Coronary artery (tissue), 2 donors: ENCODE data around the gene IRAK3.

Source experiments
- DNase-seq: peaks from one replicate; pipeline ENCODE4 v3.0.0-alpha.2; 2017; ENCODE audit warnings: low spot score
- H3K27ac ChIP-seq, 2 donors: fragments of 200-600 bp; sonication (generic); one replicate each; pipeline ENCODE4 v1.5.1; 2016 to 2019
- H3K4me3 ChIP-seq: fragments of 200-600 bp; sonication (generic); 2 replicates; pipeline ENCODE4 v1.5.1; 2016; ENCODE audit warnings: mild to moderate bottlenecking, moderate library complexity
- TF ChIP-seq, protein P1 (sequence below): fragments of 200-600 bp; sonication (generic); IDR thresholded peaks from one replicate; pipeline ENCODE4 v1.5.1; 2019; ENCODE audit warnings: antibody characterized with exemption

Gene IRAK3

DNA sequence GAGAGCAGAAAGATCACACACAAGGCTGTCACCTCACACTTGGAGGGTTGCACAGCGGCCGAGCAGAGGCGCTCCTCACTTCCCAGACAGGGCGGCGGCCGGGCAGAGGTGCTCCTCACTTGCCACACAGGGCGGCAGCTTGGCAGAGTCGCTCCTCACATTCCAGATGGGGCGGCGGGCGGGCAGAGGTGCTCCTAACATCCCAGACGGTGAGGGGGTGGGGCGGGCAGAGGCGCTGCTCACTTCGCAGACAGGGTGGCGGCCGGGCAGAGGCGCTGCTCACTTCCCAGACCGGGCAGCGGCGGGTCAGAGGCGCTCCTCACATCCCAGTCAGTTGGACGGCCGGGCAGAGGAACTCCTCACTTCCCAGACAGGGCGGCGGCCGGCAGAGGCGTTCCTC is 28.3 kb upstream of the IRAK3 start:
- Histone ChIP-seq H3K4me3 (no peak overlapping the region), H3K27ac (no peak overlapping the region)
- TF ChIP-seq, protein P1, sequence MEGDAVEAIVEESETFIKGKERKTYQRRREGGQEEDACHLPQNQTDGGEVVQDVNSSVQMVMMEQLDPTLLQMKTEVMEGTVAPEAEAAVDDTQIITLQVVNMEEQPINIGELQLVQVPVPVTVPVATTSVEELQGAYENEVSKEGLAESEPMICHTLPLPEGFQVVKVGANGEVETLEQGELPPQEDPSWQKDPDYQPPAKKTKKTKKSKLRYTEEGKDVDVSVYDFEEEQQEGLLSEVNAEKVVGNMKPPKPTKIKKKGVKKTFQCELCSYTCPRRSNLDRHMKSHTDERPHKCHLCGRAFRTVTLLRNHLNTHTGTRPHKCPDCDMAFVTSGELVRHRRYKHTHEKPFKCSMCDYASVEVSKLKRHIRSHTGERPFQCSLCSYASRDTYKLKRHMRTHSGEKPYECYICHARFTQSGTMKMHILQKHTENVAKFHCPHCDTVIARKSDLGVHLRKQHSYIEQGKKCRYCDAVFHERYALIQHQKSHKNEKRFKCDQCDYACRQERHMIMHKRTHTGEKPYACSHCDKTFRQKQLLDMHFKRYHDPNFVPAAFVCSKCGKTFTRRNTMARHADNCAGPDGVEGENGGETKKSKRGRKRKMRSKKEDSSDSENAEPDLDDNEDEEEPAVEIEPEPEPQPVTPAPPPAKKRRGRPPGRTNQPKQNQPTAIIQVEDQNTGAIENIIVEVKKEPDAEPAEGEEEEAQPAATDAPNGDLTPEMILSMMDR: no peak
- no peak for DNase-seq

DNA sequence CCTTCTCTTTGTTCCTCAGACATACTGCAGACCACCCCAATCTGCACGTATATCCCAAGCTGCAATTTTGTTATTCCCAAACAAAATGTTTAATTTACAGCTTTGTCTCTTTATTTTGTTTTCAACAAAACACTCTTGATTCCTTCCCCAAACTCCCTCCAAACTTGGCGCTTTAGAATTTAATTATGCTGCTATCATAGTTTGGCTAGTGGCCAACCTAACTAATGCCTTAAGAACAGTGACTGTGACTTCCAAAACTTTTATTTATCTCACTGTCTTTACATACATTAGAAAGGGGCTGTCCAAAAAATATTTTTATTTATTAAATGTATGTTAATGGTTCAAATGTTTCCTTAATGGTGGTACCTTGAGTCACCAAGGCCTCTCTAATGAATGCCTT is 26.3 kb upstream of the IRAK3 start:
- H3K27ac ChIP-seq: no peak overlapping the region

DNA sequence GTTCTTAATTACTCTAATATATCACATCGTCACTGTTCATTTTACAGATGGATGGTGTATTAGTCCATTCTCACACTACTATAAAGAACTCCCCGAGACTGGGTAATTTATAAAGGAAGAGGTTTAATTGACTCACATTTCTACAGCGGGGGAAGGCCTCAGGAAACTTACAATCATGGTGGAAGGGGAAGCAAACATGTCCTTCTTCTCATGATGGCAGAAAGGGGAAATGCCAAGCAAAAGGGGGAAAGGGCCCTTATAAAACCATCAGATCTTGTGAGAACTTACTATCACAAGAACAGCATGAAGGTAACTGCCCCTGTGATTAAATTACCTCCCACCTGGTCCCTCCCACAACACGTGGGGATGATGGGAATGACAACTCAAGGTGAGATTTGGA is 25.7 kb upstream of the IRAK3 start:
- Histone ChIP-seq H3K4me3 (no peak overlapping the region), H3K27ac (no peak overlapping the region)
- TF ChIP-seq, protein P1: no peak
- DNase-seq: no peak

More for the DNA sequence above, 26.3 kb upstream of the IRAK3 start:
- TF ChIP-seq, protein P1: no peak
- no peak for DNase-seq
- H3K4me3 ChIP-seq: no peak overlapping the region

DNA sequence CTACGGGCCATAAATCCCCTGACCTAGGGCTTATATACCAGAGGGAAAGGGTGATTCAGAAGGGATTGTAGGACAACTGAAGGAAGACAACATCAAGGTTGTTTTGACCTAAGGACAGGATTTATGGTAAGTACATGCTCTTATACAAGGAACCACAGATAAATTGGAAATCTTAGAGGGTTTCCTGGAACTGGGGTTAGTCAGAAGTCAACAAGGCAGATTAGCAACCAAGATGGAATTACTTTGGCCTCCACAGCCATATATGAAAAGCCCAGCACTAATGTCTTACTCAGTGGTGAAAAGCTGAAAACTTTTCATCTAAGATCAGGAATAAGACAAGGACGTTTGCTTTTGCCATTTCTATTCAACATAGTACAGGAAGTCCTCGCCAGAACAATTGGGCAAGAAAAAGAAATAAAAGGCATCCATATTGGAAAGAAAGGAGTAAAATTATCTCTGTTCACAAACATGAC is 24.6 kb upstream of the IRAK3 start:
- H3K27ac ChIP-seq: no peak overlapping the region
- H3K4me3 ChIP-seq: no peak overlapping the region
- TF ChIP-seq, protein P1: no peak

DNA sequence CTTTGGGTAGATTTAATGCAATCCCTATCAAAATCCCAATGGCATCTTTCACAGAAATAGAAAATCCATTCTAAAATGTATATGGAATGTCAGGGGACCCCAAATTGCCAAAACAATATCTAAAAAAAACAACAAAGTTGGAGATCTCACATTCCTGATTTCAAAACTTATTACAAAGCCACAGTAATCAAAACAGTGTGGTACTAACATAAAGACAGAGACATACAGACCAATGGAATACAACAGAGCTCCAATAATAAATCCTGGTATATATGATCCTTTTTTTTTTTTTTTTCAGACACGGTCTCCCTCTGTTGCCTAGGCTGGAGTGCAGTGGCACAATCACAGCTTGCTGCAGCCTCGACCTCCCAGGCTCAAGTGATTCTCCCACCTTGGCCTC is 23.9 kb upstream of the IRAK3 start:
- Histone ChIP-seq H3K4me3 (no peak overlapping the region), H3K27ac (no peak overlapping the region)
- TF ChIP-seq, protein P1: no peak
- no peak for DNase-seq

More for the DNA sequence above, 24.6 kb upstream of the IRAK3 start:
- DNase-seq: no peak

DNA sequence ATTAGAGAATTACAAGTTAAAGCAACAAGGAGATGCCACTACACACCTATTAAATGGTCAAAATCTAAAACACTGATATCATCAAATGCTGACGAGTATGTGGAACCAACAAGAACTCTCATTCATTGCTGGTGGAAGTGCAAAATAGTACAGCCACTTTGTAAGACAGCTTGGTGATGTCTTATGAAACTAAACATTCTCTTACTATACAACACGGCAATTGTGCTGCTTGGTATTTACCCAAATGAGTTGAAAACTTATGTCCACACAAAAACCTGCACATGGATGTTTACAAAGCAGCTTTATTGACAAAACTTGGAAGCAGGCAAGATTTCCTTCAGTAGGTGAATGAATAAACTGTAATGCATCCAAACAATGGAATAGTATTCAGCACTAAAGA is 22.5 kb upstream of the IRAK3 start:
- H3K27ac ChIP-seq: no peak overlapping the region
- TF ChIP-seq, protein P1: no peak
- DNase-seq: no peak
- no peak overlapping the region for H3K4me3 ChIP-seq

DNA sequence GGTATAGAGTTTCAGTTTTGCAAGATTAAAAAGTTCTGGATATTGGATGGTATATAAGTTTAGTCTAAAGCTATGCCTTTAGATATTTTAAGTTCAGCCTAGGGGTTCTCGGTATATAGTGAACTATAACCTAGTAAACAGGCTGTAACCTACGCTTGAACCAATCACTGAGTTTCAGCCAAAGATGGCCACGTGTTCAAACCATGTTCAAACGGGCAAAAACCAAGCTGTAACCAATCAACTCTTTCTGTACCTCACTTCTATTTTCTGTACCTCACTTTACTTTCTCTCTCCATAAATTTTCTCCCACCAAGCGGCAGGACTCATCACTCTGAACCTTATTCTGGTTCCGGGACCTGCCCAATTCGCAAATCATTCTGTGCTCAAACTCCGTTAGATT is 20.6 kb upstream of the IRAK3 start:
- TF ChIP-seq, protein P1: no peak
- peak overlapping the region; percentile 87 for H3K4me3 ChIP-seq
- DNase-seq: no peak
- H3K27ac ChIP-seq: peak overlapping the region; percentile 92 to 99
